Stimulated activated naive CD4-positive, alpha-beta T cell treated with Interleukin-2 at 50 U/mL for 16 hours (primary cell): ENCODE measurements around the gene CACUL1.
"Not testable (repeated sequence)": the region's sequence is repeated elsewhere in the genome, so short reads cannot be mapped to it uniquely, and the experiment has no call there.

ENCODE experiments used
- DNase-seq: peaks from one replicate; lab custom pipeline; 2025; lab: John Stamatoyannopoulos, UW

CACUL1 gene

GRCh38 chr10:118754556-118755423 lies at the start of gene CACUL1:
Gene CACUL1, minus strand, starts transcription at chr10:118754970. Its CDS starts 208 bp downstream, at chr10:118754762.
- DNase-seq = peak; percentile 100

- DNase-seq = no peak
Observed at GRCh38 chr10:118804262-118804773, 49.5 kb upstream of the CACUL1 start.

GRCh38 chr10:118802126-118802793 lies 47.5 kb upstream of the CACUL1 start:
- DNase-seq = no peak

- DNase-seq = no peak
Observed at GRCh38 chr10:118800920-118801319, 46.1 kb upstream of the CACUL1 start.

GRCh38 chr10:118799777-118800176 lies 45.0 kb upstream of the CACUL1 start:
- DNase-seq = no peak

- DNase-seq = no peak
Observed at GRCh38 chr10:118798231-118798662, 43.5 kb upstream of the CACUL1 start.

- DNase-seq = not testable (repeated sequence)
Observed at GRCh38 chr10:118794971-118795370, 40.2 kb upstream of the CACUL1 start.

- no peak for DNase-seq
Observed at GRCh38 chr10:118793545-118793944, 38.8 kb upstream of the CACUL1 start.

GRCh38 chr10:118792526-118792925 lies 37.8 kb upstream of the CACUL1 start:
- DNase-seq = no peak

- DNase-seq = no peak
Observed at GRCh38 chr10:118790058-118790457, 35.3 kb upstream of the CACUL1 start.

GRCh38 chr10:118785551-118785950 lies 30.8 kb upstream of the CACUL1 start:
- no peak for DNase-seq

- DNase-seq = no peak
Observed at GRCh38 chr10:118783776-118784545, 29.2 kb upstream of the CACUL1 start.

GRCh38 chr10:118782916-118783465 lies 28.2 kb upstream of the CACUL1 start:
- not testable (repeated sequence) for DNase-seq

- DNase-seq = no peak
Observed at GRCh38 chr10:118781541-118781940, 26.8 kb upstream of the CACUL1 start.

- DNase-seq = no peak
Observed at GRCh38 chr10:118778727-118779126, 24.0 kb upstream of the CACUL1 start.

- no peak for DNase-seq
Observed at GRCh38 chr10:118776960-118777359, 22.2 kb upstream of the CACUL1 start.

GRCh38 chr10:118776033-118776432 lies 21.3 kb upstream of the CACUL1 start:
- no peak for DNase-seq

- DNase-seq = no peak
Observed at GRCh38 chr10:118775478-118775877, 20.7 kb upstream of the CACUL1 start.

- DNase-seq = no peak
Observed at GRCh38 chr10:118773041-118773440, 18.3 kb upstream of the CACUL1 start.

GRCh38 chr10:118771976-118772375 lies 17.2 kb upstream of the CACUL1 start:
- DNase-seq = no peak

GRCh38 chr10:118769898-118770600 lies 15.3 kb upstream of the CACUL1 start:
- DNase-seq = no peak
